K562 (cell line): ENCODE results near the gene FAM171A1. TPM values are rescaled to one million over a fixed set of nuclear protein-coding genes. Genes with fewer than 3 reads are reported as not detected.

Experiments
- MGA ChIP-seq: fragments of 450-650 bp; IDR thresholded peaks from 2 replicates; pipeline ENCODE4 v1.6.1; 2016; ENCODE audit warnings: mild to moderate bottlenecking, moderate library complexity
- NUFIP1 ChIP-seq: fragments of 450-650 bp; IDR thresholded peaks from 2 replicates; pipeline ENCODE4 v1.6.1; 2018; ENCODE audit not compliant: partially characterized antibody
- polyA plus RNA-seq, 8 experiments: library from polyadenylated mRNA; depleted of rRNA in 4 of 8; stranded (reverse) in 5 of 8; unstranded in 3 of 8; fragments of >200 nt; fragmentation: Nextera tagmentation in 2 of 8; fragmentation: Illumina TruSeq in 1 of 8; extraction: Ambion mirVana in 2 of 8; extraction: Trizol in 1 of 8; gene quantifications; 2 replicates each; pipeline versions ENCODE4 v1.2.1 to v1.2.3, GENCODE V29; 2011 to 2014; ENCODE audit warnings: inconsistent platforms in 1 of 8, missing spikeins in 1 of 8
- total RNA-seq, 7 experiments: library from RNA; depleted of rRNA in 6 of 7; stranded (reverse); fragments of >200 nt in 6 of 7; fragmentation: Illumina TruSeq in 2 of 7; extraction: Trizol in 2 of 7; gene quantifications; 2 replicates each; pipeline versions ENCODE4 v1.2.1 to v1.2.3, GENCODE V29; 2011 to 2021; ENCODE audit warnings: low replicate concordance in 1 of 7

The FAM171A1 gene
- total and polyA plus RNA-seq, 9 of the 15 experiments (the other 6 are each of a cell fraction or from before 2014, with no cell fraction given), result 0.51 to 8.2 (median 4.8) TPM

DNA sequence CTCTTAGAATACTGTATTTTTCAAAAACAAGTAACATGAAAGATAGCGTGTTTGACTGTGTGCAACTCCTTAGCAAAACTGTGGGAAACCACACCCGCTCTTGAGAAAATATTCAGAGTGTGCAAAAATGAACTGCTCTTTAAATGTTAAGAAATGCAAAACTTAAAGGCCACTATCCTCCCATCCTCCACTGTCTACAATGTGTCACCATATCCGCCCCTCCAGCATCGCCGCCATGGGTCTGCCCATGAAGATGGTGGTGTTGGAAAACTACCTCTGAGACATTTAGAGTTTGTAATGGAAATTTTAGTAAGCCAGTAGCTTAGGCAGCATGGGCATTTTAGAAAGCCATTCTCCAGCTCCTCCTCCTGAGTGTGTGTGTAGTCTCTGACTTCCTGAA, 182.5 kb downstream of the FAM171A1 start (continued):
- TF ChIP-seq MGA (no peak), NUFIP1 (no peak)
